H1 (cell line): Measurements from ENCODE around the gene SPINK4. TPM values are rescaled to one million over a fixed set of nuclear protein-coding genes. Genes with fewer than 3 reads are reported as not detected.

Experiments
- CTCF ChIA-PET: fragments of 300-600 bp; sonication (Branson Sonifier 250); formaldehyde crosslinking; loops from one replicate; lab custom pipeline; 2021; ENCODE audit not compliant: partially characterized antibody; lab: Charles Lee
- POLR2A ChIA-PET: fragments of 300-600 bp; sonication (Branson Sonifier 250); formaldehyde crosslinking; loops from one replicate; lab custom pipeline; 2021; ENCODE audit warnings: inconsistent platforms; ENCODE audit not compliant: partially characterized antibody; lab: Charles Lee
- DNase-seq, 2 experiments: peaks; one replicate each; pipeline versions ENCODE4 v3.0.0 to v3.0.0-alpha.2; 2010 to 2022; ENCODE audit warnings: low spot score in 2 of 2, low read depth in 1 of 2, mixed read lengths in 1 of 2
- FAIRE-seq: peaks from 2 replicates; lab custom pipeline; 2011; peaks lifted over from hg19 to GRCh38; lab: Jason Lieb, UNC
- H2AFZ ChIP-seq: 2 replicates; pipeline ENCODE4 v1.8.1; 2012; ENCODE audit warnings: low read length, inconsistent platforms
- H2AK5ac ChIP-seq: 2 replicates; pipeline ENCODE4 v1.6.1; 2013; ENCODE audit warnings: low read depth, low read length
- H2BK120ac ChIP-seq: replicated peaks from 2 replicates; pipeline ENCODE3; 2013; ENCODE audit warnings: low read depth, low read length, inconsistent platforms
- H2BK12ac ChIP-seq: 2 replicates; pipeline ENCODE4 v1.6.1; 2013; ENCODE audit warnings: low read depth, low read length
- H2BK15ac ChIP-seq: 2 replicates; pipeline ENCODE4 v1.6.1; 2013; ENCODE audit warnings: low read length
- H2BK20ac ChIP-seq: 2 replicates; pipeline ENCODE4 v1.6.1; 2013; ENCODE audit warnings: low read length
- H2BK5ac ChIP-seq: 2 replicates; pipeline ENCODE4 v1.6.1; 2013; ENCODE audit warnings: low read depth, low read length
- H3K14ac ChIP-seq: 2 replicates; pipeline ENCODE4 v1.6.1; 2013; ENCODE audit warnings: inconsistent platforms; ENCODE audit not compliant: insufficient read length
- H3K18ac ChIP-seq: 2 replicates; pipeline ENCODE4 v1.6.1; 2013; ENCODE audit warnings: low read length; ENCODE audit errors: extremely low read depth
- H3K23ac ChIP-seq: 2 replicates; pipeline ENCODE4 v1.6.1; 2013; ENCODE audit warnings: inconsistent platforms; ENCODE audit not compliant: insufficient read length
- H3K23me2 ChIP-seq: 2 replicates; pipeline ENCODE4 v1.6.1; 2013; ENCODE audit warnings: low read depth, low read length
- H3K27ac ChIP-seq: 2 replicates; pipeline ENCODE4 v1.6.1; 2011; ENCODE audit warnings: low read depth, low read length, inconsistent platforms
- H3K27me3 ChIP-seq, 4 experiments: replicated peaks in 1 of 4; 1 replicate in 1 of 4; 2 replicates in 3 of 4; pipeline versions ENCODE4 v1.6.1 to v1.8.1; 2011 to 2013; ENCODE audit warnings: low read length in 3 of 4, mild to moderate bottlenecking in 3 of 4, inconsistent platforms in 2 of 4, mixed read lengths in 2 of 4, moderate library complexity in 1 of 4; ENCODE audit not compliant: control insufficient read depth in 3 of 4, insufficient read depth in 3 of 4; ENCODE audit errors: extremely low read depth in 1 of 4
- H3K36me3 ChIP-seq, 4 experiments: 2 replicates each; pipeline versions ENCODE4 v1.6.1 to v1.8.1; 2011 to 2013; ENCODE audit warnings: mild to moderate bottlenecking in 4 of 4, low read length in 3 of 4, moderate library complexity in 2 of 4, control low read depth in 1 of 4, inconsistent platforms in 1 of 4; ENCODE audit not compliant: insufficient read depth in 4 of 4, control insufficient read depth in 2 of 4
- H3K4ac ChIP-seq: replicated peaks from 2 replicates; pipeline ENCODE3; 2013; ENCODE audit warnings: low read length, low read depth, mixed read lengths, inconsistent platforms; ENCODE audit not compliant: insufficient read length
- H3K4me1 ChIP-seq, 4 experiments: replicated peaks in 1 of 4; 1 replicate in 1 of 4; 2 replicates in 3 of 4; pipeline versions ENCODE4 v1.6.1 to v1.8.1; 2011 to 2013; ENCODE audit warnings: low read length in 3 of 4, inconsistent platforms in 2 of 4, mixed read lengths in 1 of 4; ENCODE audit not compliant: insufficient read depth in 4 of 4, control insufficient read depth in 3 of 4
- H3K4me2 ChIP-seq, 2 experiments: 2 replicates each; pipeline versions ENCODE4 v1.6.1 to v1.8.1; 2011 to 2013; ENCODE audit warnings: low read depth in 2 of 2, low read length in 2 of 2, control low read depth in 1 of 2, inconsistent platforms in 1 of 2, mild to moderate bottlenecking in 1 of 2; ENCODE audit not compliant: insufficient read depth in 1 of 2
- H3K4me3 ChIP-seq, 4 experiments: fragments of 200-600, 300-600 bp in 1 of 4; sonication (generic), shearing (Covaris generic), sonication (Bioruptor Twin) in 1 of 4; 2 replicates each; pipeline versions ENCODE4 v1.5.1 to v1.8.1; 2011 to 2016; ENCODE audit warnings: low read length in 4 of 4, low read depth in 3 of 4, control low read depth in 2 of 4, inconsistent platforms in 2 of 4, mild to moderate bottlenecking in 2 of 4, mixed read lengths in 1 of 4, moderate library complexity in 1 of 4; ENCODE audit not compliant: insufficient read depth in 2 of 4; ENCODE audit errors: extremely low read depth in 1 of 4
- H3K56ac ChIP-seq: replicated peaks from 2 replicates; pipeline ENCODE3; 2013; ENCODE audit warnings: low read depth, mild to moderate bottlenecking, mixed read lengths, low read length, inconsistent platforms; ENCODE audit not compliant: insufficient read length
- H3K79me1 ChIP-seq: 2 replicates; pipeline ENCODE4 v1.6.1; 2013; ENCODE audit warnings: low read depth, low read length, control low read depth
- H3K79me2 ChIP-seq, 2 experiments: 2 replicates each; pipeline versions ENCODE4 v1.6.1 to v1.8.1; 2012 to 2013; ENCODE audit warnings: low read length in 2 of 2, mild to moderate bottlenecking in 2 of 2, inconsistent platforms in 1 of 2; ENCODE audit not compliant: insufficient read depth in 2 of 2, control insufficient read depth in 1 of 2
- H3K9ac ChIP-seq, 4 experiments: replicated peaks in 1 of 4; 1 replicate in 1 of 4; 2 replicates in 3 of 4; pipeline versions ENCODE4 v1.6.1 to v1.8.1; 2011 to 2013; ENCODE audit warnings: low read depth in 3 of 4, low read length in 3 of 4, control low read depth in 2 of 4, mild to moderate bottlenecking in 2 of 4, moderate library complexity in 2 of 4, inconsistent platforms in 1 of 4; ENCODE audit errors: extremely low read depth in 1 of 4
- H3K9me3 ChIP-seq, 2 experiments: 2 replicates each; pipeline versions ENCODE4 v1.6.1 to v1.8.1; 2012 to 2013; ENCODE audit warnings: mild to moderate bottlenecking in 2 of 2, moderate library complexity in 2 of 2, control low read depth in 1 of 2, inconsistent platforms in 1 of 2, low read depth in 1 of 2, low read length in 1 of 2, mixed read lengths in 1 of 2; ENCODE audit not compliant: insufficient read depth in 2 of 2
- H4K20me1 ChIP-seq, 2 experiments: replicated peaks in 1 of 2; 2 replicates each; pipeline versions ENCODE3 to v1.8.1; 2011 to 2013; ENCODE audit warnings: inconsistent platforms in 2 of 2, low read length in 2 of 2, mild to moderate bottlenecking in 1 of 2; ENCODE audit not compliant: insufficient read depth in 2 of 2, control insufficient read depth in 1 of 2
- H4K5ac ChIP-seq: 2 replicates; pipeline ENCODE4 v1.6.1; 2013; ENCODE audit warnings: low read length, low read depth, mixed read lengths, inconsistent platforms; ENCODE audit not compliant: insufficient read length
- H4K8ac ChIP-seq: 2 replicates; pipeline ENCODE4 v1.8.0; 2013; ENCODE audit warnings: mild to moderate bottlenecking, moderate library complexity, low read length, inconsistent platforms; ENCODE audit not compliant: insufficient read depth; ENCODE audit errors: extremely low read depth
- H4K91ac ChIP-seq: replicated peaks from 2 replicates; pipeline ENCODE3; 2013; ENCODE audit warnings: low read length, mixed read lengths, inconsistent platforms; ENCODE audit not compliant: insufficient read length
- KDM5A ChIP-seq: fragments of 200-600 bp; IDR thresholded peaks from 2 replicates; pipeline ENCODE4 v1.7.1; 2012; ENCODE audit warnings: mild to moderate bottlenecking, low read length, inconsistent platforms, mixed read lengths
- POLR2AphosphoS5 ChIP-seq: IDR thresholded peaks from 2 replicates; pipeline ENCODE4 v1.6.1; 2011; ENCODE audit warnings: low read depth, low read length
- TAF7 ChIP-seq: optimal IDR thresholded peaks from 2 replicates; pipeline ENCODE3; 2011; ENCODE audit warnings: low read depth, mild to moderate bottlenecking, inconsistent platforms, low read length, moderate library complexity, borderline replicate concordance
- WGBS, 2 experiments: shearing (Covaris generic) in 1 of 2; methylation state at CpG; one replicate each; pipeline versions ENCODE4 v1.1.6 to v1.1.7; 2013 to 2015; ENCODE audit warnings: low lambda C conversion rate in 2 of 2, mixed read lengths in 2 of 2, inconsistent platforms in 1 of 2, low coverage in 1 of 2, missing lambda C conversion rate in 1 of 2; ENCODE audit not compliant: insufficient replicate concordance in 2 of 2, insufficient coverage in 1 of 2, insufficient read length in 1 of 2; ENCODE audit errors: extremely low coverage in 1 of 2, missing lambda C conversion rate in 1 of 2; 5-methylcytosine and 5-hydroxymethylcytosine counted together
- polyA plus RNA-seq, 7 experiments: library from polyadenylated mRNA; depleted of rRNA in 3 of 7; stranded (reverse) in 5 of 7; unstranded in 2 of 7; fragments of >200 nt in 5 of 7; fragments of 200-250 nt in 2 of 7; gene quantifications; 1 replicate in 5 of 7; 2 replicates in 1 of 7; 4 replicates in 1 of 7; pipeline versions ENCODE4 v1.2.1 to v1.2.3, GENCODE V29; 2011 to 2013; ENCODE audit warnings: missing spikeins in 2 of 7, mixed read lengths in 2 of 7
- total RNA-seq: library from RNA; stranded (reverse); fragmentation: NEBNext Ultra II Directional; extraction: Animal tissue kit (Norgen Biotek cat#: 25700); gene quantifications from 2 replicates; pipeline ENCODE4 v1.2.1, GENCODE V29; 2021

The SPINK4 gene
- total and polyA plus RNA-seq, 2 of the 8 experiments (the other 6 are each of a cell fraction or from before 2014, with no cell fraction given) = not detected

DNA sequence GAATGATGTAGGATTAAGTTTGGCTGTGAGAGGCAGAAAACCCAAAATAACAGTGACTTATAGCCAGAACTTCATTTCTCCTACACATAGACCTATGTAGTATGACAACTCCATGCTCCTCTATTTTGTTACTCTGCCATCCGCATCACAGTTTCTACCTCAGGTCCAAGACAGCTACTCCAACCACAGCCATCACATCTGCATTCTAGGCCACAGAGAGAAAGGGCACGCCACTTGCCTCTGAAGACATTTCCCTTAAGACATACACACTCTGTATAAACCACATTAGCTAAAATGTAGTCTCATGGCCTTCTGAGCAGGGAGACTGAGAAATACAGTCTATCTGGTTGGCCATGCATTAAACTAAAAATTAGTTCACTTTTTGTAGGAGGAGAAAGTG lies 10.0 kb downstream of the SPINK4 start:
- H2BK12ac ChIP-seq = no peak overlapping the region
- H2BK20ac ChIP-seq = no peak overlapping the region
- no peaks in the 10 kb centered on the region for H3K79me2 ChIP-seq
- H4K5ac ChIP-seq = no peak overlapping the region
- no peak overlapping the region for H2BK15ac ChIP-seq
- peaks cover 12 to 22% (median 19%) of the 10 kb centered on the region in 4 experiments for H3K36me3 ChIP-seq
- H3K23ac ChIP-seq = no peak overlapping the region
- H3K4me1 ChIP-seq = no peaks in the 10 kb centered on the region
- CTCF ChIA-PET = interaction anchor here (1.1 kb wide), 1 partner anchor 15 kb away, joined by 3 read pairs; no protein-coding TSS in a partner anchor
- no peaks in the 10 kb centered on the region for H3K79me1 ChIP-seq
- H3K27me3 ChIP-seq = no peaks in the 10 kb centered on the region
- H2BK120ac ChIP-seq = no peak overlapping the region
- H3K56ac ChIP-seq = no peak overlapping the region
- POLR2A ChIA-PET = interaction anchor here (0.7 to 1.0 kb wide), 3 partner anchors 10 to 40 kb away, joined by 3 to 4 read pairs (median 4); partner anchors contain the start of gene NFX1
- H2AFZ ChIP-seq = no peak overlapping the region
- no peak overlapping the region for H3K27ac ChIP-seq
- H4K91ac ChIP-seq = no peak overlapping the region
- H2BK5ac ChIP-seq = no peak overlapping the region
- DNase-seq (no peak), FAIRE-seq (no peak)
- no peak overlapping the region for H3K4me3 ChIP-seq
- no peak overlapping the region for H3K14ac ChIP-seq
- H3K4me2 ChIP-seq = no peak overlapping the region
- H4K20me1 ChIP-seq = peaks cover 2% of the 10 kb centered on the region in 2 experiments
- no peak overlapping the region for H4K8ac ChIP-seq
- no peak overlapping the region for H2AK5ac ChIP-seq
- 85% methylated on average over 2 of the region's 2 CpGs; no CpG with 5 or more reads in 1 of the 2 experiments for WGBS, 2 experiments
- no peak overlapping the region for H3K18ac ChIP-seq
- no peak overlapping the region for H3K4ac ChIP-seq
- H3K9ac ChIP-seq = no peak overlapping the region
- H3K9me3 ChIP-seq = no peaks in the 10 kb centered on the region
- H3K23me2 ChIP-seq = no peaks in the 10 kb centered on the region; the same call in 1 of the 2 replicates
- TF ChIP-seq KDM5A (no peak), TAF7 (no peak), POLR2AphosphoS5 (no peak)
